HEK293 (cell line): Measurements from ENCODE around the gene ZNF519.
"Not testable (repeated sequence)": the region's sequence is repeated elsewhere in the genome, so short reads cannot be mapped to it uniquely, and the experiment has no call there.

Experiments
- ZNF175 ChIP-seq: fragments of 450-650 bp; formaldehyde crosslinking; IDR thresholded peaks from 2 replicates; pipeline ENCODE4 v1.5.1; 2016; ENCODE audit warnings: missing biosample characterization, missing genetic modification characterization
- TF ChIP-seq, protein P1 (sequence below): fragments of 450-650 bp; formaldehyde crosslinking; IDR thresholded peaks from 2 replicates; pipeline ENCODE4 v1.5.1; 2016; ENCODE audit warnings: missing biosample characterization, missing genetic modification characterization
- TF ChIP-seq, protein P2 (sequence below): fragments of 450-650 bp; formaldehyde crosslinking; IDR thresholded peaks from 2 replicates; pipeline ENCODE4 v1.5.1; 2016; ENCODE audit warnings: missing biosample characterization, missing genetic modification characterization

DNA sequence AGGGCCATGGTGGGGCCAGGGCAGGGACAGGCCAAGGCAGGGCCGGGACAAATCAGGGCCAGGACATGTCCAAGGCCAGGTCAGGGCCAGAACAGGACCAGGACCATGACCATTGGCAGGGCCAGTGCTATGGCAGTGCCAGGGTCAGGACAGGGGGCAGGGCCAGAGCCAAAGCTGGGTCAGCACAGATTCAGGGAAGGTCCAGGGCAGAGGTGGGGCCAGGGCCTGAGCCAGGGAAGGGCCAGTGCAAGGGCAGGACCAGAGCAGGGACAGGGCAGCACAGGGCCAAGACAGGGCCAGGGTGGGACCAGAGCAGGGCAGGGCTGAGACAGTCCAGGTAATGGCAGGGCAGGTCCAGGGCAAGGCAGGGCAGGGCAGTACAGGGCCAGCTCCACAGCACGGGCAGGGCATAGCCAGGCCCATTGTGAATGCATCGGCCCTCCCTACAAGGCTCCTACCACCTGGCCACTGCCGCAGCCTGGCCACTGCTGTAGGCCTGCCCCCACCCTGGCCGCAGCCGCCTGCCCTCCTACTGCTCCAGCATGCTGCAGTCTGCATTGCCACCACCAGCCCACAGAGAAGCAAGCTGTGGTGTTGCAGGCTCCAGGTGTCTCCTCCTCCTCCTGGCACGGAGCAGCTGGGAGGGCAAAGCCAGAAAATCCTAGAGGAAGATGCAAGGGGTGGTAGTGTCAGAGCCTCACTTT, 41.9 kb upstream of the ZNF519 start:
- TF ChIP-seq, protein P1, sequence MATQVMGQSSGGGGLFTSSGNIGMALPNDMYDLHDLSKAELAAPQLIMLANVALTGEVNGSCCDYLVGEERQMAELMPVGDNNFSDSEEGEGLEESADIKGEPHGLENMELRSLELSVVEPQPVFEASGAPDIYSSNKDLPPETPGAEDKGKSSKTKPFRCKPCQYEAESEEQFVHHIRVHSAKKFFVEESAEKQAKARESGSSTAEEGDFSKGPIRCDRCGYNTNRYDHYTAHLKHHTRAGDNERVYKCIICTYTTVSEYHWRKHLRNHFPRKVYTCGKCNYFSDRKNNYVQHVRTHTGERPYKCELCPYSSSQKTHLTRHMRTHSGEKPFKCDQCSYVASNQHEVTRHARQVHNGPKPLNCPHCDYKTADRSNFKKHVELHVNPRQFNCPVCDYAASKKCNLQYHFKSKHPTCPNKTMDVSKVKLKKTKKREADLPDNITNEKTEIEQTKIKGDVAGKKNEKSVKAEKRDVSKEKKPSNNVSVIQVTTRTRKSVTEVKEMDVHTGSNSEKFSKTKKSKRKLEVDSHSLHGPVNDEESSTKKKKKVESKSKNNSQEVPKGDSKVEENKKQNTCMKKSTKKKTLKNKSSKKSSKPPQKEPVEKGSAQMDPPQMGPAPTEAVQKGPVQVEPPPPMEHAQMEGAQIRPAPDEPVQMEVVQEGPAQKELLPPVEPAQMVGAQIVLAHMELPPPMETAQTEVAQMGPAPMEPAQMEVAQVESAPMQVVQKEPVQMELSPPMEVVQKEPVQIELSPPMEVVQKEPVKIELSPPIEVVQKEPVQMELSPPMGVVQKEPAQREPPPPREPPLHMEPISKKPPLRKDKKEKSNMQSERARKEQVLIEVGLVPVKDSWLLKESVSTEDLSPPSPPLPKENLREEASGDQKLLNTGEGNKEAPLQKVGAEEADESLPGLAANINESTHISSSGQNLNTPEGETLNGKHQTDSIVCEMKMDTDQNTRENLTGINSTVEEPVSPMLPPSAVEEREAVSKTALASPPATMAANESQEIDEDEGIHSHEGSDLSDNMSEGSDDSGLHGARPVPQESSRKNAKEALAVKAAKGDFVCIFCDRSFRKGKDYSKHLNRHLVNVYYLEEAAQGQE (tag by site-specific recombination) = not testable (repeated sequence)
- not testable (repeated sequence) for TF ChIP-seq ZNF175 (tag by site-specific recombination)
- TF ChIP-seq, protein P2, sequence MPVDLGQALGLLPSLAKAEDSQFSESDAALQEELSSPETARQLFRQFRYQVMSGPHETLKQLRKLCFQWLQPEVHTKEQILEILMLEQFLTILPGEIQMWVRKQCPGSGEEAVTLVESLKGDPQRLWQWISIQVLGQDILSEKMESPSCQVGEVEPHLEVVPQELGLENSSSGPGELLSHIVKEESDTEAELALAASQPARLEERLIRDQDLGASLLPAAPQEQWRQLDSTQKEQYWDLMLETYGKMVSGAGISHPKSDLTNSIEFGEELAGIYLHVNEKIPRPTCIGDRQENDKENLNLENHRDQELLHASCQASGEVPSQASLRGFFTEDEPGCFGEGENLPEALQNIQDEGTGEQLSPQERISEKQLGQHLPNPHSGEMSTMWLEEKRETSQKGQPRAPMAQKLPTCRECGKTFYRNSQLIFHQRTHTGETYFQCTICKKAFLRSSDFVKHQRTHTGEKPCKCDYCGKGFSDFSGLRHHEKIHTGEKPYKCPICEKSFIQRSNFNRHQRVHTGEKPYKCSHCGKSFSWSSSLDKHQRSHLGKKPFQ = not testable (repeated sequence)
